ENCODE measurements around the gene GPR173. TPM values are rescaled to one million over a fixed set of nuclear protein-coding genes. Genes with fewer than 3 reads are reported as not detected.

GPR173 gene
- total RNA-seq, 1 donor from 2014 or later = 29.0 TPM

DNA sequence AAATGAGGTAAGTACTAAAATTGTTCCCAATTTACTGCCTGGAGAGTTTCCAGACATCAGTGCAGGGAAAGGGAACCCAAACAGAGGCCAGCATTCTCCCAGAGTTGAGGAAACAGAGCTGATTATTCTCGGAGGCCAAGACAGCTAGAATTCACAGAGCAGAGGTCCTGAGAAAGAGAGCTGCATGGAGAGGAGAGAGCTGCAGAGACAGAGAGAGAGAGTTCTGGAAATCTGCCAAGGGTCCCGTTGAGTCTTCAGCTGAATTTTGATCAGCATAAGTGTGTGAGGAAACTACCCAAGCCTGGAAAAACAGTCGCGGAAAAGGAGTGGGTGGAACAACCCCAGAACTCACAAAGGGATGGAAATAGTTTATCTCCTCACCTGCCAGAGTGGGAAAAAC, 43.8 kb upstream of the GPR173 start:
- no peak for DNase-seq (ENCODE audit: low spot score in 2 of 2, unreplicated experiment in 2 of 2)
- Mint-ChIP-seq H3K27ac (peak overlapping the region; percentile 39), H3K27me3 (ENCODE audit: low read depth) (peaks cover 1% of the 10 kb centered on the region), H3K9me3 (peaks cover 24% of the 10 kb centered on the region), H3K36me3 (no peaks in the 10 kb centered on the region), H3K4me3 (no peak overlapping the region), H3K4me1 (peaks cover 16% of the 10 kb centered on the region)
- TF ChIP-seq, protein P1, sequence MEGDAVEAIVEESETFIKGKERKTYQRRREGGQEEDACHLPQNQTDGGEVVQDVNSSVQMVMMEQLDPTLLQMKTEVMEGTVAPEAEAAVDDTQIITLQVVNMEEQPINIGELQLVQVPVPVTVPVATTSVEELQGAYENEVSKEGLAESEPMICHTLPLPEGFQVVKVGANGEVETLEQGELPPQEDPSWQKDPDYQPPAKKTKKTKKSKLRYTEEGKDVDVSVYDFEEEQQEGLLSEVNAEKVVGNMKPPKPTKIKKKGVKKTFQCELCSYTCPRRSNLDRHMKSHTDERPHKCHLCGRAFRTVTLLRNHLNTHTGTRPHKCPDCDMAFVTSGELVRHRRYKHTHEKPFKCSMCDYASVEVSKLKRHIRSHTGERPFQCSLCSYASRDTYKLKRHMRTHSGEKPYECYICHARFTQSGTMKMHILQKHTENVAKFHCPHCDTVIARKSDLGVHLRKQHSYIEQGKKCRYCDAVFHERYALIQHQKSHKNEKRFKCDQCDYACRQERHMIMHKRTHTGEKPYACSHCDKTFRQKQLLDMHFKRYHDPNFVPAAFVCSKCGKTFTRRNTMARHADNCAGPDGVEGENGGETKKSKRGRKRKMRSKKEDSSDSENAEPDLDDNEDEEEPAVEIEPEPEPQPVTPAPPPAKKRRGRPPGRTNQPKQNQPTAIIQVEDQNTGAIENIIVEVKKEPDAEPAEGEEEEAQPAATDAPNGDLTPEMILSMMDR (IDR thresholded peaks at IDR 0.05; ENCODE audit: unreplicated experiment) = no peak

DNA sequence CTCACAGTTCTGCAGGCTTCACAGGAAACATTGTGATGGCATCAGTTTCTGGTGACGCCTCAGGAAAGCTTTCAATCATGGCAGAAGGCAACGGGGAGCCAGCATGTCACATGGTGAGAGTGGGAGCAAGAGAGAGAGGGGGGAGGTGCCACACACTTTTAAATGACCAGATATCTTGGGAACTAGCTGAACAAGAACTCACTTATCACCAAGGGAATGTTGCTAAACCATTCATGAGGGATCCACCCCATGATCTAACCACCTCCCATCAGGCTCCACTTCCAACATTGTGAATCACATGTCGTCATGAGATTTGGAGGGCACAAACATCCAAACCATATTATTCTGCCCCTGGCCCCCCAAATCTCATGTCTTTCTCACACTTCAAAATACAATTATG, 43.3 kb upstream of the GPR173 start:
- TF ChIP-seq, protein P1 (IDR thresholded peaks at IDR 0.05; ENCODE audit: unreplicated experiment) = no peak
- H3K4me3 Mint-ChIP-seq = no peak overlapping the region
- H3K36me3 Mint-ChIP-seq = no peaks in the 10 kb centered on the region
- peaks cover 16% of the 10 kb centered on the region for H3K4me1 Mint-ChIP-seq
- peaks cover 26% of the 10 kb centered on the region for H3K9me3 Mint-ChIP-seq
- H3K27me3 Mint-ChIP-seq (ENCODE audit: low read depth) = peaks cover 1% of the 10 kb centered on the region
- H3K27ac Mint-ChIP-seq = no peak overlapping the region
- DNase-seq (ENCODE audit: low spot score in 2 of 2, unreplicated experiment in 2 of 2) = no peak

DNA sequence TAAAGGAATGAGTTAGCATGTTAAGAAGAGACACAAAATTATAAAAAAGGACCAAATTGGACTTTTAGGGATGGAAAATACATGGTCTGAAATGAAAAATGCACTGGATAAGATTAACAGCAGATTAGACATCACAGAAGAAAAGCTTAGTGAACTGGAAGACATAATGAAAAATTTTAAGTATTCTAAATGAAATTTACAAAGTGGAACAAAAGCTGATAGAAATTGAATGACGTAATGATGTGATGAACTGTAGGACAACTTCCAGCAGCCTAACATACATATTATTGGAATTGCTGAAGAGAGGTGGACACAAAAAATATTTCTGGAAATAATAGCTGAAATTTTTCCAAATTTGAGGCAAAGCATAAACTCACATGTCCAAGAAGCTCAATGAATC, 39.6 kb upstream of the GPR173 start:
- Mint-ChIP-seq H3K27me3 (ENCODE audit: low read depth) (no peaks in the 10 kb centered on the region), H3K27ac (no peak overlapping the region), H3K36me3 (no peaks in the 10 kb centered on the region), H3K9me3 (peaks cover 42% of the 10 kb centered on the region), H3K4me1 (peaks cover 16% of the 10 kb centered on the region), H3K4me3 (no peak overlapping the region)
- no peak for DNase-seq (ENCODE audit: low spot score in 2 of 2, unreplicated experiment in 2 of 2)
- TF ChIP-seq, protein P1 (IDR thresholded peaks at IDR 0.05; ENCODE audit: unreplicated experiment) = no peak

DNA sequence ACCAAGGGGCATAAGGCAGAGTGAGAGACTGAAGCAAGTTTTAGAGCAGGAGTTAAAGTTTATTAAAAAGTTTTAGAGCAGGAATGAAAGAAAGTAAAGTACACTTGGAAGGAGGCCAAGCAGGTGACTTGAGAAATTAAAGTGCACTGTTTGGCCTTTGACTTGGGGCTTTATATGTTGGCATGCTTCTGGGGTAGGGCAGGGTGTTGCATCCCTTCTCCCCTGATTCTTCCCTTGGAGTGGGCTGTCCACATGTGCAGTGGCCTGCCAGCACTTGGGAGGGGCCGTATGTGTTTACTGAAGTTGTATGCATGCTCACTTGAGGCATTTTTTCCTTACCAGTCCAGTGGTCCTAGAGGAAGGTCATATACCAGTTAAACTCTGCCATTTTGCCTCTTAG, 35.3 kb upstream of the GPR173 start:
- H3K4me1 Mint-ChIP-seq = no peaks in the 10 kb centered on the region

DNA sequence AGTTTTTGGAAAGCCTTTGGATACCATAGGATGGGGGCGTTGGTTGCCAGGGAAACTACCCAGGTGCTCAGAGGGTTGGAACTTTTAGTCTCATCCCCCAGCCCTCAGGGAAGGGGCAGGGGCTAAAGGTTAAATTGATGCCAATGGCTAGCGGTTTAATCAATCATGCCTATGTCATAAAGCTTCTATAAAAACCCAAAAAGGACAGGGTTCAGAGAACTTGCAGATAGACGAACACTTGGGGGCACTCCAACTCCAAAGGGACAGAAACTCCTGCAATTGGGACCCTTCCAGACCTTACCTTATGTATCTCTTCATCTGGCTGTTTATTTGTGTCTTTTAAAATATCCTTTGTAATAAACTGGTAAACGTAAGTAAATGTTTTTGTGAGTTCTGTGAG, 30.0 kb upstream of the GPR173 start:
- no peak for DNase-seq (ENCODE audit: low spot score in 2 of 2, unreplicated experiment in 2 of 2)
- Mint-ChIP-seq H3K27ac (no peak overlapping the region), H3K4me1 (peaks cover 3% of the 10 kb centered on the region), H3K4me3 (no peak overlapping the region), H3K9me3 (peaks cover 17% of the 10 kb centered on the region), H3K36me3 (no peaks in the 10 kb centered on the region), H3K27me3 (ENCODE audit: low read depth) (no peaks in the 10 kb centered on the region)
- TF ChIP-seq, protein P1 (IDR thresholded peaks at IDR 0.05; ENCODE audit: unreplicated experiment) = no peak

More for the DNA sequence above, 35.3 kb upstream of the GPR173 start:
- Mint-ChIP-seq H3K9me3 (peaks cover 38% of the 10 kb centered on the region), H3K36me3 (no peaks in the 10 kb centered on the region), H3K4me3 (no peak overlapping the region), H3K27ac (no peak overlapping the region), H3K27me3 (ENCODE audit: low read depth) (no peaks in the 10 kb centered on the region)
- TF ChIP-seq, protein P1 (IDR thresholded peaks at IDR 0.05; ENCODE audit: unreplicated experiment) = no peak
- DNase-seq (ENCODE audit: low spot score in 2 of 2, unreplicated experiment in 2 of 2) = no peak

DNA sequence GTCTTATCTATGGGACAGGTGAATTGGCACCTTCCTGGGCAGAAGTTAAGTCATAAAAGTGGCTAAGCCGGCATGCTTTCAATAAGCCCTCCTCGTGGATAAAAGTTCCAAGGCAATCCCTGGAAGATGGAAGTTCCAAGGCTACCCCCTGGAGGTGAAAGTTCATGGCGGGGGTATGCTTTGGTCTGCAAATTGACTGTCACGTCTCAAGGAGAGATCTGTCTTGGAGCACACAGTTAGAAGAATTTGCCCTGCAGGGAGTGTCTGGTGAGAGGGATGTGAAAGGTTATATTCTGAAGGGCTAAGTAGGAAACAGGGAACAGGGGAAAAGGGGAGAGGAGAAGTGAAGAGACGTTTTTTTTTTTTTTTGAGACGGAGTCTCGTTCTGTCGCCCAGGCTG, 26.2 kb upstream of the GPR173 start:
- peaks cover 14% of the 10 kb centered on the region for H3K9me3 Mint-ChIP-seq
- peaks cover 3% of the 10 kb centered on the region for H3K4me1 Mint-ChIP-seq
- no peak overlapping the region for H3K27ac Mint-ChIP-seq
- H3K36me3 Mint-ChIP-seq = no peaks in the 10 kb centered on the region
- no peak for DNase-seq (ENCODE audit: low spot score in 2 of 2, unreplicated experiment in 2 of 2)
- H3K4me3 Mint-ChIP-seq = no peak overlapping the region
- TF ChIP-seq, protein P1 (IDR thresholded peaks at IDR 0.05; ENCODE audit: unreplicated experiment) = no peak
- no peaks in the 10 kb centered on the region for H3K27me3 Mint-ChIP-seq (ENCODE audit: low read depth)
